HepG2 (cell line): Measurements from ENCODE around the gene EBF4. TPM values are rescaled to one million over a fixed set of nuclear protein-coding genes. Genes with fewer than 3 reads are reported as not detected.

Source experiments
- ATAC-seq: fragments of 200-7000 bp; cut with Tn5 transposase; 3 replicates; pipeline ENCODE4 v1.9.1; 2020; ENCODE audit warnings: mild to moderate bottlenecking, moderate library complexity
- BruUV-seq: library from RNA; stranded (reverse); fragments of 400-500 nt; replicated peaks from 2 replicates; lab custom pipeline; 2021; lab: Mats Ljungman, UMichigan
- CTCF ChIA-PET: fragments of 300-600 bp; formaldehyde crosslinking; extraction: SDS; loops from one replicate; lab custom pipeline; 2021; ENCODE audit warnings: low total read pairs, inconsistent platforms, low intra/inter-chr PET ratio; lab: Yijun Ruan, JAX
- POLR2A ChIA-PET: fragments of 350-600 bp; sonication (Branson Sonifier 250); formaldehyde crosslinking; loops from one replicate; lab custom pipeline; 2020; ENCODE audit warnings: antibody characterized with exemption, inconsistent platforms; lab: Yijun Ruan, JAX
- DNase-seq: peaks from one replicate; pipeline ENCODE4 v3.0.0-alpha.2; 2015; ENCODE audit warnings: low spot score
- FAIRE-seq: peaks from 3 replicates; lab custom pipeline; 2011; peaks lifted over from hg19 to GRCh38; lab: Jason Lieb, UNC
- H2AFZ ChIP-seq: one replicate; pipeline ENCODE4 v1.6.1; 2011; ENCODE audit warnings: low read length, inconsistent platforms
- H3K27ac ChIP-seq: fragments of 300-600 bp; 3 replicates; pipeline ENCODE4 v1.8.0; 2011; ENCODE audit warnings: mixed run types, mild to moderate bottlenecking, mixed read lengths, low read length, inconsistent platforms; ENCODE audit not compliant: insufficient read depth; ENCODE audit errors: extremely low read length
- H3K27me3 ChIP-seq, 2 experiments: fragments of 200-600 bp in 1 of 2; 2 replicates in 1 of 2; 3 replicates in 1 of 2; pipeline versions ENCODE4 v1.6.0 to v1.8.0; 2011; ENCODE audit warnings: low read length in 2 of 2, mild to moderate bottlenecking in 2 of 2, moderate library complexity in 2 of 2, inconsistent platforms in 1 of 2; ENCODE audit not compliant: insufficient read depth in 2 of 2, control insufficient read depth in 1 of 2
- H3K36me3 ChIP-seq, 2 experiments: fragments of 200-600 bp in 1 of 2; replicated peaks in 1 of 2; 2 replicates in 1 of 2; 3 replicates in 1 of 2; pipeline versions ENCODE4 v1.5.1 to v1.8.0; 2011; ENCODE audit warnings: low read length in 2 of 2, inconsistent platforms in 1 of 2; ENCODE audit not compliant: insufficient read depth in 2 of 2, control insufficient read depth in 1 of 2
- H3K4me1 ChIP-seq: 2 replicates; pipeline ENCODE4 v1.5.1; 2012; ENCODE audit warnings: low read length, inconsistent platforms; ENCODE audit not compliant: insufficient read depth
- H3K4me2 ChIP-seq: 2 replicates; pipeline ENCODE4 v1.6.0; 2011; ENCODE audit warnings: low read depth, low read length, inconsistent platforms
- H3K4me3 ChIP-seq, 3 experiments: fragments of 200-600 bp in 1 of 3; sonication (generic), shearing (Covaris generic) in 1 of 3; replicated peaks in 1 of 3; 2 replicates each; pipeline ENCODE4 v1.5.1; 2011 to 2016; ENCODE audit warnings: low read length in 3 of 3, inconsistent platforms in 2 of 3, low read depth in 2 of 3, mild to moderate bottlenecking in 2 of 3, control low read depth in 1 of 3, mixed read lengths in 1 of 3; ENCODE audit not compliant: insufficient read depth in 1 of 3
- H3K79me2 ChIP-seq: one replicate; pipeline ENCODE4 v1.6.1; 2011; ENCODE audit warnings: low read length, inconsistent platforms; ENCODE audit not compliant: insufficient read depth
- H3K9ac ChIP-seq: 2 replicates; pipeline ENCODE4 v1.6.0; 2011; ENCODE audit warnings: mild to moderate bottlenecking, low read depth, low read length, inconsistent platforms; ENCODE audit not compliant: insufficient read depth
- H3K9me3 ChIP-seq: 2 replicates; pipeline ENCODE4 v1.5.1; 2012; ENCODE audit warnings: mild to moderate bottlenecking, low read length
- H4K20me1 ChIP-seq: 2 replicates; pipeline ENCODE4 v1.6.0; 2011; ENCODE audit warnings: inconsistent platforms, mild to moderate bottlenecking, low read length, moderate library complexity; ENCODE audit not compliant: insufficient read depth
- EEA1 ChIP-seq: sonication (generic); formaldehyde crosslinking; IDR thresholded peaks from 2 replicates; pipeline ENCODE4 v1.5.1; 2020; ENCODE audit warnings: mild to moderate bottlenecking, missing genetic modification reagents, borderline replicate concordance
- EZH2 ChIP-seq: conservative IDR thresholded peaks from 2 replicates; pipeline ENCODE4 v1.6.1; 2012; ENCODE audit warnings: mild to moderate bottlenecking, low read depth, low read length, moderate library complexity
- HINFP ChIP-seq: sonication (generic); formaldehyde crosslinking; IDR thresholded peaks from 2 replicates; pipeline ENCODE4 v1.4.0; 2020; ENCODE audit warnings: low read depth, mild to moderate bottlenecking, missing genetic modification reagents
- MAF1 ChIP-seq: sonication (generic); formaldehyde crosslinking; IDR thresholded peaks from 2 replicates; pipeline ENCODE4 v1.5.0; 2020; ENCODE audit warnings: missing genetic modification reagents, borderline replicate concordance
- MAFG ChIP-seq: sonication (generic); formaldehyde crosslinking; IDR thresholded peaks from 2 replicates; pipeline ENCODE4 v1.5.1; 2020; ENCODE audit warnings: mild to moderate bottlenecking, missing genetic modification reagents
- MTA1 ChIP-seq: sonication (generic); formaldehyde crosslinking; IDR thresholded peaks from 2 replicates; pipeline ENCODE4 v1.4.0; 2020; ENCODE audit warnings: missing genetic modification reagents, mild to moderate bottlenecking, borderline replicate concordance
- RAD51 ChIP-seq: fragments of 450-650 bp; IDR thresholded peaks from 2 replicates; pipeline ENCODE4 v1.6.1; 2016; ENCODE audit warnings: borderline replicate concordance
- SAP130 ChIP-seq: IDR thresholded peaks from 2 replicates; pipeline ENCODE4 v1.6.1; 2016; ENCODE audit warnings: low read depth
- SIX4 ChIP-seq: sonication (generic); formaldehyde crosslinking; IDR thresholded peaks from 2 replicates; pipeline ENCODE4 v1.4.0; 2020; ENCODE audit warnings: missing genetic modification reagents
- SMAD1 ChIP-seq: sonication (generic); formaldehyde crosslinking; IDR thresholded peaks from 2 replicates; pipeline ENCODE4 v1.4.0; 2020; ENCODE audit warnings: missing genetic modification reagents, low read depth, mild to moderate bottlenecking, borderline replicate concordance
- XRCC5 ChIP-seq: fragments of 200-400 bp; formaldehyde crosslinking; optimal IDR thresholded peaks from 2 replicates; pipeline ENCODE3; 2017; ENCODE audit warnings: mild to moderate bottlenecking, low read length
- ZNF282 ChIP-seq: fragments of 450-650 bp; IDR thresholded peaks from 2 replicates; pipeline ENCODE4 v1.6.1; 2018; ENCODE audit not compliant: partially characterized antibody
- ZNF335 ChIP-seq: sonication (generic); formaldehyde crosslinking; IDR thresholded peaks from 2 replicates; pipeline ENCODE4 v1.4.0; 2020; ENCODE audit warnings: missing genetic modification reagents
- ZNF460 ChIP-seq: sonication (generic); formaldehyde crosslinking; IDR thresholded peaks from 2 replicates; pipeline ENCODE4 v1.5.1; 2020; ENCODE audit warnings: missing genetic modification reagents, mild to moderate bottlenecking, borderline replicate concordance
- ZNF547 ChIP-seq: sonication (generic); formaldehyde crosslinking; IDR thresholded peaks from 2 replicates; pipeline ENCODE4 v1.5.1; 2020; ENCODE audit warnings: mild to moderate bottlenecking, missing genetic modification reagents
- ZNF550 ChIP-seq: sonication (generic); formaldehyde crosslinking; IDR thresholded peaks from 2 replicates; pipeline ENCODE4 v1.4.0; 2020; ENCODE audit warnings: mild to moderate bottlenecking, missing genetic modification reagents, borderline replicate concordance
- ZNF574 ChIP-seq: sonication (generic); formaldehyde crosslinking; IDR thresholded peaks from 2 replicates; pipeline ENCODE4 v1.4.0; 2020; ENCODE audit warnings: missing genetic modification reagents
- ZNF589 ChIP-seq: sonication (generic); formaldehyde crosslinking; conservative IDR thresholded peaks from 2 replicates; pipeline ENCODE4 v1.8.0; 2022; ENCODE audit warnings: mild to moderate bottlenecking, moderate library complexity, missing genetic modification reagents
- ZNF660 ChIP-seq: sonication (generic); formaldehyde crosslinking; IDR thresholded peaks from 2 replicates; pipeline ENCODE4 v1.5.1; 2020; ENCODE audit warnings: mild to moderate bottlenecking, low read depth, missing genetic modification reagents, borderline replicate concordance
- ZNF766 ChIP-seq: sonication (generic); formaldehyde crosslinking; IDR thresholded peaks from 2 replicates; pipeline ENCODE4 v1.5.0; 2020; ENCODE audit warnings: missing genetic modification reagents, borderline replicate concordance
- WGBS: methylation state at CpG from one replicate; pipeline ENCODE4 v1.1.6; 2017; ENCODE audit warnings: low lambda C conversion rate; 5-methylcytosine and 5-hydroxymethylcytosine counted together
- in situ Hi-C: cut with HindIII; loops from 2 replicates; pipeline ENCODE4 v1.10.0; 2017; ENCODE audit warnings: low pct_unique_long_range_greater_than_20kb; ENCODE audit not compliant: extremely low pct_ligation_motif_present
- intact Hi-C: fragments of 100-400 bp; cut with micrococcal nuclease; formaldehyde crosslinking; loops from one replicate; pipeline ENCODE4 v1.10.0; 2022; ENCODE audit not compliant: unreplicated experiment
- polyA plus RNA-seq, 8 experiments: library from polyadenylated mRNA; depleted of rRNA in 3 of 8; stranded (reverse) in 7 of 8; unstranded in 1 of 8; fragments of >200 nt; fragmentation: Illumina TruSeq in 4 of 8; extraction: Trizol in 4 of 8; gene quantifications; 2 replicates each; pipeline versions ENCODE4 v1.2.1 to v1.2.3, GENCODE V29; 2011 to 2016; ENCODE audit warnings: low read depth in 4 of 8, missing spikeins in 1 of 8, mixed read lengths in 1 of 8; ENCODE audit not compliant: insufficient read depth in 1 of 8
- total RNA-seq, 5 experiments: library from RNA; depleted of rRNA; stranded (reverse); fragments of >200 nt; fragmentation: Illumina TruSeq; extraction: Trizol; gene quantifications; 2 replicates each; pipeline ENCODE4 v1.2.3, GENCODE V29; 2016; ENCODE audit warnings: low read depth in 1 of 5

The EBF4 gene
- total and polyA plus RNA-seq, 2 of the 13 experiments (the other 11 are each of a cell fraction or from before 2014, with no cell fraction given), result 0.84 to 2.2 TPM

GRCh38 chr20:2692886-2693285 lies 306 bp downstream of the EBF4 start (continued):
- no peak for TF ChIP-seq RAD51
- no peak for TF ChIP-seq ZNF335
- TF ChIP-seq SMAD1, result no peak
- TF ChIP-seq ZNF660 (CRISPR knock-in tag), result no peak
- TF ChIP-seq, all 625 proteins: peak for 0

- no TSS peak for BruUV-seq
- Histone ChIP-seq H3K36me3 (no peaks in the 10 kb centered on the region), H3K27me3 (peaks cover 31 to 84% of the 10 kb centered on the region in 2 experiments), H3K9ac (no peak overlapping the region), H3K4me3 (peak overlapping the region in 2 of 3 experiments; percentile 47 to 72; a peak in 3 of 6 replicates), H3K4me1 (peaks cover 8% of the 10 kb centered on the region), H3K27ac (no peak overlapping the region), H2AFZ (no peak overlapping the region), H4K20me1 (peaks cover 6% of the 10 kb centered on the region; the same call in 1 of the 2 replicates), H3K9me3 (no peaks in the 10 kb centered on the region), H3K79me2 (no peaks in the 10 kb centered on the region), H3K4me2 (peak overlapping the region; percentile 65)
- intact Hi-C loops, result no loop called here
- ChIA-PET POLR2A (interaction anchor here (2.3 kb wide), 1 partner anchor 41 kb away, joined by 8 read pairs; the partner anchor contains the start of gene NOP56), CTCF (no interaction called here)
- peak; percentile 24 for ATAC-seq
- no peak for FAIRE-seq
- no peak for DNase-seq
- 29% methylated on average over 21 of the region's 89 CpGs for WGBS
- in situ Hi-C loops, result no loop called here
- TF ChIP-seq ZNF589 (CRISPR knock-in tag) (peak; percentile 40; the same call in 1 of the 2 replicates), ZNF574 (peak; percentile 79), ZNF460 (no peak), HINFP (peak; percentile 78; the same call in 1 of the 2 replicates), MTA1 (CRISPR knock-in tag) (peak; percentile 30; the same call in 1 of the 2 replicates), ZNF766 (no peak), ZNF547 (peak; percentile 74; the same call in 1 of the 2 replicates), ZNF550 (0 out of 2 replicates have a peak, but pooled peaks have one; percentile 33), EEA1 (CRISPR knock-in tag) (no peak), MAF1 (CRISPR knock-in tag) (no peak), MAFG (CRISPR knock-in tag) (no peak), EZH2 (peak; percentile 34; the same call in 1 of the 2 replicates), ZNF282 (no peak), XRCC5 (peak; percentile 63), SIX4 (CRISPR knock-in tag) (no peak), SAP130 (CRISPR knock-in tag) (peak; percentile 17; the same call in 1 of the 2 replicates)
These were observed 867 bp downstream of the EBF4 start for GRCh38 chr20:2693286-2694007.
